Hair follicular keratinocyte (primary cell): Measurements from ENCODE around the gene KCNJ15. TPM values are rescaled to one million over a fixed set of nuclear protein-coding genes. Genes with fewer than 3 reads are reported as not detected.

Source experiments
- total RNA-seq: library from RNA; depleted of rRNA; stranded (reverse); fragments of >200 nt; gene quantifications from 2 replicates; pipeline ENCODE4 v1.2.3, GENCODE V29; 2015

KCNJ15 gene
- total RNA-seq: 36.6 and 38.1 TPM in 2 replicates

GRCh38 chr21:38256599-38257302 lies at the start of gene KCNJ15:
KCNJ15 (plus strand) TSS chr21:38256991; CDS start chr21:38299262, 42,271 bp downstream.

Other genes with a start within 250 kb of the KCNJ15 start
- gene ERG, start 241.5 kb downstream of the KCNJ15 start, total RNA-seq: 0.04 and 0.23 TPM in 2 replicates